NCI-H1930 (cell line): ENCODE results near the gene GRPEL1.
"Not testable (repeated sequence)": the region's sequence is repeated elsewhere in the genome, so short reads cannot be mapped to it uniquely, and the experiment has no call there.

Source experiments
- DNase-seq, 2 experiments: peaks; one replicate each; lab custom pipeline; 2025; lab: John Stamatoyannopoulos, UW

The GRPEL1 gene

DNA sequence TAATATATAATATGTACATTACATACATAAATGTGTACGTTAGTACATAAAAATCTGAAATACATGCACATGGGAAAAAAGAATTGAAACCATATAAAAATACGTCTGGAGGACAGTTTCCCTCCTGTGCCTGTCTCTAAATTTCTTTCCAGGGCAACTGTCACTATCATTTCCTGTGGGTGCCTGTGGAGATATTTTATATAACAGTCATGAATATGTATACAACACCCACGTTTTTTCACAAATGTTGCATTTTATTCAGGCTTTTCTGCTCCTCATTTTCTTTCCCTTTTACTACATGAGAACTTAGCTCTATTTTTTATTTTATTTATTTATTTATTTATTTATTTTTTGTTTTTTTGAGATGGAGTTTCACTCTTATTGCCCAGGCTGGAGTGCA is 24.2 kb upstream of the GRPEL1 start:
- no peak for DNase-seq

DNA sequence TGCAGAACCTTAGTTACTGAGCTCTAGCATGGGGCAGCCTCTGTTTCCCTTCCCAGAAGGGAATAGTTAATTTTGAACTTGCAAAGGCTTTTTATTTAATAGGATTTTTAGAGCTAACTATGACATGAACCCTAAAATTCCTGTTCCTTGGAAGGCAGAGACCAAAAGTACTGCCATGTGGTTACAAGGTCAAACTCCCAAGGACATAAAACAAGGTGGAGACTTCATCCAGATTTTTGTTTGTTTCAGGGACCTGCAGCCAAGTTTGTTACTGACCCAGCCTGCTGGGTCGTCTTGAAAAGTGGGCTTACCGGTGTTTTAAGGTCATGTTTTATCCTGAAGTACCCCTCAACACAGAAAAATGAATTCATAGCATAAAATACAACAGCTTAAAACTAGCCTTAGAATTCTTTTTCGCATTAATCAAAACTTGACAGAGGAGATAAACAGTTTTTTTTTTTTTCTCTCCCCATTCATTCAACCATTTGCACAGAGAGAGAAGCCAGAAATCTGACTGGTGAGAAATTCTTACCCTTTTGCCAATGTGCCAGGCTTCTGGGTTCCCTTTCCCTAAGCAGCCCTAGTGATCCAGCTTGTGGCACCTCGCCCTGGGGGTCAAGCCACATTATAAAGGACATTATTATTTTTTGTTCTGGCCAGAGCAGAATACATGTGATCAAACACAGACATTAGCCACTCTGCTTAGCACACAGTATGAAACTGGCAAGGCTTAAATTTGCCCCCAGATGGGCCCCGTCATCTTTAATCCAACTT is 21.5 kb upstream of the GRPEL1 start:
- DNase-seq: no peak

- no peak for DNase-seq
Observed at GRCh38 chr4:7087036-7087435, 19.2 kb upstream of the GRPEL1 start.

DNA sequence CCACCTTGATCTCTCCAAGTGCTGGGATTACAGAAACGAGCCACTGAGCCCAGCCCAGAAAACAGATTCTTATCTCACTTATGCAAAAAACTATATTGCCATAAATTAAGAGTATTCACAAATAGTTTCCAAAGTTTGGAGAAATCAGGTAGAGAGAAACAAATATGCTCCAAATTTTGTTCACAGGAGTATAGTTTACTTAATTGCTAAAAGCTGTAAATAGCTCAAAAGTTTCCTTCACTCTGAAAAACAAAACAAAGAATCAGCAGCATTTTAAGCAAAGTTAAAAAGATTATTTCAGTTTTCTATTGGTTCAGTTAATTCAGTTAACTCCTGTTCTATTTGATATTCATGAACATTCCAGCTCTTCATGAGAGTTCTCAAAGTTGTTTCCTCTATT is 18.5 kb upstream of the GRPEL1 start:
- no peak for DNase-seq

GRCh38 chr4:7084564-7084961 is 16.7 kb upstream of the GRPEL1 start:
- DNase-seq: not testable (repeated sequence)

- DNase-seq: no peak
Observed at GRCh38 chr4:7083597-7084563, 16.0 kb upstream of the GRPEL1 start.

- not testable (repeated sequence) for DNase-seq
Observed at GRCh38 chr4:7079909-7080308, 12.0 kb upstream of the GRPEL1 start.

DNA sequence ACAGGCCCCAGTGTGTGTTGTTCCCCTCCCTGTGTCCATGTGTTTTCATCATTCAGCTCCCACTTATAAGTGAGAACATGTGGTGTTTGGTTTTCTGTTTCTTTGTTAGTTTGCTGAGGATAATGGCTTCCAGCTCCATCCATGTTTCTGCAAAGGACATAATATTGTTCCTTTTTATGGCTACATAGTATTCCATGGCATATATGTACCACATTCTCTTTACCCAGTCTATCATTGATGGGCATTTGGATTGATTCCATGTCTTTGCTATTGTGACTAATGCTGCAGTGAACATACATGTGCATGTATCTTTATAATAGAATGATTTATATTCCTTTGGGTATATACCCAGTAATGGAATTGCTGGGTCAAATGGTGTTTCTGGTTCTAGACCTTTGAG is 11.6 kb upstream of the GRPEL1 start:
- not testable (repeated sequence) for DNase-seq

- DNase-seq: no peak
Observed at GRCh38 chr4:7078025-7078424, 10.2 kb upstream of the GRPEL1 start.

DNA sequence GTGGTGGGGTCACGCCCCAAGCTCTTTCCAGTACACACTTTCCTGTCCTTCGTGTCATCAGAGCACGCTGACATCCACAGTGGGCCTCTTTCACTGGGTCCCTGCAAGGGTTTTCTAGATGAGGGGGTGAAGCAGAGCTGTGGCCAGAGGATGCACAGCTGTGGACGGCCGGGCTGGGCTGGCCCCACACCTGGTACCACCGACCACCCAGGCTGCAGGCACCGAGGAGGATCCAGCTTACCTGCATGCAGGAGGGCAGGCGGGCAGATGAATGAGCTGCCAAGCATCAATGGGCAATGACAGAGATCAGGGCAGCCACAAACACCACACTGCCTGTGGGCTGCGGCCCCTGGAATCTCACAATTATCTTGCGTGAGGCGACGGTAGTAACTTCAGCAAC is 9.5 kb upstream of the GRPEL1 start:
- no peak for DNase-seq

- DNase-seq: no peak
Observed at GRCh38 chr4:7076696-7077082, 8.8 kb upstream of the GRPEL1 start.

DNA sequence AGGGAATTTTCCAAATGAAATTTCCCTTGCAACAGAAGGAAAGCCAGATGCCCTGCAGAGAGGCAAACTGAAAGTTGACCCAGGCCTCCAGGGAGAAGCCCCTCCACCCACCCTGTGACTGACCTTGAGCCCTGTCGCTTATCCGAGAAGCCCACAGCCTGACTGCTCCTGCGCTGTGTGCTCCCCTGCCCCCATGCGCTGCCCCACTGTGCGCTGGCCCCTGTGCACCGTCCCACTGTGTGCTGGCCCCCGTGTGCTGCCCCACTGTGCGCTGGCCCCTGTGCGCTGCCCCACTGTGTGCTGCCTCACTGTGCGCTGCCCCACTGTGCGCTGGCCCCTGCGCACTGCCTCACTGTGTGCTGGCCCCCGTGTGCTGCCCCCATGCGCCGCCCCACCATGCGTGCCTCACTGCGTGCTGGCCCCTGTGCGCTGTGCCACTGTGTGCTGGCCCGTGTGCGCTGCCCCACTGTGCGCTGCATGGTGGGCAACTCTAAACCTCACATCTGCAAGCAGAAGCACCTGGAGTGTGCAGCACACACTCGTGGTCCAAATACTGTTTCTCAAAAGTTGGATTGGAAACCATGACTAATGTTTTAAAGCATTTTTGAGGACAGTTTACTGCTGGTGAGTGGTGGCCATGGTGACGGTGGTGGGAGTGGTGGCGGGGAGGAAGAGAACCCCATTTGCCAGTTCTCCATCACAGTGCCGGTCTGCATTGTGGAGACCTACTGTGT is 8.3 kb upstream of the GRPEL1 start:
- no peak for DNase-seq

- DNase-seq: no peak
Observed at GRCh38 chr4:7074426-7074825, 6.6 kb upstream of the GRPEL1 start.

DNA sequence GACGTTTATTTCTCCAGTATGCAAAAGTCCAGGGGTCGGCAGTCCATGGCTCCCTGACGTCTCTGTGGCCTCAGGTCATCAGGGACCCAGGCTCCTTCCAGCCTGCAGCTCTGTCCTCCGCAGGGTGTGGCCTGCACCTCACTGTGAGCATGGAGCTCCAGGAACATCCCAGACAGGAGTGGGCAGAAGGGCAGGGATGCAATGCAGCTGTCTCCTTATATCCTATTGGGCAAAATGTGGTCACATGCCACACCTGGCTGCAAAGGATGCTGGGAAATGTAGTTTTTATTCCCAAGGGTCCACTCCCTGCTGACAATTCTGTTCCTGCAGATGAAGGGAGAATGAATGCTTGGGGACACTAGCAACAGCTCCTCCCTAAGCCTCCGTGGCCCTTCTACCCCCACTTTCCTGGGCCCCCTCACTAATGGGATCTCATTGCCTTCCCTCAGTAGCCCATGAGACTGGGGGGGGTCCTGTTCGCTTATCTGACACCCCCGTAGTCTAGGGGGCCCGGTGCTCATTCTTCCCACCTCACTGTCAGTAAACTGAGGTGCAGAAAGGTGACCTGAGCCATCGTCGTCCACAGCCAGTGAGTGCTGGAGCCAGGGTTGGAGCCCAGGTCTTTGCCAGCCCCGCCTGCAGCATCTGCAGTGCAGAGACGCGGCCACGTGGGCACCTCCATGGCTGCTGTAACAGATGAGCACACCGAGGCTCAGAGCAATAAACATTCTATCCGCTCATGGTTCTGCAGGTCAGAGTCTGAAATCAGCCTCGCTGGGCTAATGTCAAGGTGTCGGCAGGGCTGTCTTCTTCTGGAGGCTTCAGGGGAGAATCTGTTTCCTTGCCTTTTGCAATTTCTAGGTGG is 5.9 kb upstream of the GRPEL1 start:
- DNase-seq: peak; percentile 23 to 72

- DNase-seq: no peak
Observed at GRCh38 chr4:7073059-7073458, 5.2 kb upstream of the GRPEL1 start.

DNA sequence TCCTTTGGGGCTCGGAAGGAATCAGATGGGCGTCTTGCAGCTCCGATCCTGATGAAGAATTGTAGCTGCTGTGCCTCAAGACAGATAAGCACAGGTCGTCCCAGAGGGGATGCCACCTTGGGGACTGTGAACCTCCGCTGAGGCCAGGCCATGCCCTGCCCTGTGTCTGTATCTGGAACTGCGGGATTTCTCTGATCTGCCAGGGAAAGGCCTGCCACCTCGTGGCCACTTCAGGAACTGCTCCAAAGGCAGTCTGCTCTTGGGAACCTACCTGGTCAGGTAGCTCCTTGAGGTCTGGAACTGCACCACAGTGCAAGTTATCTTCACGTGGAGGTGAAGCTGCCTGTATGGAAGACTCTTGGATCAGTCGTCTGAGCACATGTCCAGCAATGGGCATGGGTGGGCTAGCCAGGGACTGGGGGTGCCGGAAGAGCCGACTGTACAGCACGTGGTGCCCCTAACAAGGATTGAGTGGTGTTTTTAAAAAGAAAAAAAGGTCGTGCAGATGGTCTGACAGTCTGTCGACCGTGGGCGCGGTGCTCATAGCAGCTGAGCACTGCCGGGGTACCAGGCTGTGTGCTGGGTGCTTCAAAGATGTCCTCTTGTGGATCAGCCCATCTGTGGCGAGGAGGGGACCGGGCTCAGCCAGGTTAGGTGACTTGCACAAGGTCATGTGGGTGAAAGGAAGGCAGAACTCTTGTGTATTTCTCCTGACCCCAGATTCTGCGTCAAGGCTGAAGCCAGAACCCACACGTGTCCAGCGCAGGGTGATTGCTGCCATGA is 3.1 kb upstream of the GRPEL1 start:
- peak; percentile 60 to 76 for DNase-seq

GRCh38 chr4:7068883-7069282 is 1.0 kb upstream of the GRPEL1 start:
- DNase-seq: no peak

DNA sequence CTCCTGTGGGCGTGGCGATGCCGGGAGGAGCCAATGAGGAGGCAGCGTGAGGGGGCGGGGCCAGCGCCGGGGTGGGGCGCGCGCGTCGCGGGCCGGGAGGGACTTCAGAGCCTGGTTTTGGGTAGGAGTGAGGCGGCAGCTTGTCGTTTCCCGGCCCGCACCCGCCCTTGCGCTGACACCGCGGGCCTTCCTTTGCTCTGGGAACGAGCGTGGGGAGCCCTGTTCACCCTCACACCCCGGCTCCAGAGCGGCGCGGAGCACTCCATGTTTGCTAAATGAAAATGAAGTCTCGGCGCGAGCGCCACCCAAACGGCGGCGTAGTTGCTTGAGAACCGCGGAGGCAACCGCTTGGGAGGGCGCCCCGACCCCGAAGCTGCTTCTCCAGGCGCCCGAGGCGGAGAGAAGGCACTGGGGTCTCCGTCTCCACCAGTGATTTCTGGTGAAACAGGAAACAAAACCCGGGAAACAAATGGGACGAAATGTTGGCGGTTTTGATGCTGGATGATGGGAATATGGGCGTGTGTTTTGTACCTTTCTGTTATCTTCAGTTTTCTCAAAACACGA is 497 bp upstream of the GRPEL1 start:
- DNase-seq: peak; percentile 66 to 76

DNA sequence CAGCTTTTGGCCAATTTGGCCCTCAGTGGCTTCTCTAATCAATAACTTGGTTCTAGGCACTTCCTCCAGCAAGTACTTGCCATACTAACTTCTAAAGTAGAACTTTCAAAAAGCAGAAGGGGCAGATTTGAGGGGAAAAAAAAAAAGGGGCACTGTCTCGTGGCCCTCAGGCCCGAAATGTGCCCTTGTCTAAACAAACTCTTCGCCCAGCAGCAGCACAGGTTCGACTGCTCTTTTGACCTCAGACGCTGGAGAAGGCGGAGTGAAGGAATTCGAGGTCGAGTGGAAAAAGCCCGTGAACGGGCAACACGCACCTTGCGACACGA is 775 bp downstream of the GRPEL1 start:
- DNase-seq: no peak

- DNase-seq: no peak
Observed at GRCh38 chr4:7066493-7066892, 1.4 kb downstream of the GRPEL1 start.
